ENCODE data around the gene CTAG1B.
"Not testable (repeated sequence)": the region's sequence is repeated elsewhere in the genome, so short reads cannot be mapped to it uniquely, and the experiment has no call there.

CTAG1B gene

GRCh38 chrX:154619182-154619581 lies at the start of gene CTAG1B:
CTAG1B (minus strand) TSS chrX:154619282; CDS start chrX:154619218, 64 bp downstream.
- not testable (repeated sequence) for H3K4me1 Mint-ChIP-seq (ENCODE audit: low read depth); H3K9me3 Mint-ChIP-seq; H3K36me3 Mint-ChIP-seq (ENCODE audit: low read depth); H3K27ac Mint-ChIP-seq; H3K27me3 Mint-ChIP-seq; DNase-seq; H3K4me3 Mint-ChIP-seq

- no peaks in the 10 kb centered on the region for H3K4me1 Mint-ChIP-seq (ENCODE audit: low read depth)
- no peak for DNase-seq
- H3K9me3 Mint-ChIP-seq: no peaks in the 10 kb centered on the region
- H3K27me3 Mint-ChIP-seq: peaks cover 4% of the 10 kb centered on the region
- H3K4me3 Mint-ChIP-seq: no peak overlapping the region
- no peaks in the 10 kb centered on the region for H3K36me3 Mint-ChIP-seq (ENCODE audit: low read depth)
- no peak overlapping the region for H3K27ac Mint-ChIP-seq
Observed at GRCh38 chrX:154661899-154662298, 42.8 kb upstream of the CTAG1B start.

- H3K27me3 Mint-ChIP-seq: peaks cover 4% of the 10 kb centered on the region
- no peaks in the 10 kb centered on the region for H3K4me1 Mint-ChIP-seq (ENCODE audit: low read depth)
- H3K36me3 Mint-ChIP-seq (ENCODE audit: low read depth): no peaks in the 10 kb centered on the region
- DNase-seq: no peak
- H3K27ac Mint-ChIP-seq: no peak overlapping the region
- no peaks in the 10 kb centered on the region for H3K9me3 Mint-ChIP-seq
- no peak overlapping the region for H3K4me3 Mint-ChIP-seq
Observed at GRCh38 chrX:154661170-154661569, 42.1 kb upstream of the CTAG1B start.

- Mint-ChIP-seq H3K36me3 (ENCODE audit: low read depth) (no peaks in the 10 kb centered on the region), H3K27ac (no peak overlapping the region), H3K4me1 (ENCODE audit: low read depth) (no peaks in the 10 kb centered on the region), H3K9me3 (no peaks in the 10 kb centered on the region), H3K4me3 (no peak overlapping the region), H3K27me3 (peaks cover under 1% of the 10 kb centered on the region)
- no peak for DNase-seq
Observed at GRCh38 chrX:154660541-154660940, 41.5 kb upstream of the CTAG1B start.

- Mint-ChIP-seq H3K36me3 (ENCODE audit: low read depth) (no peaks in the 10 kb centered on the region), H3K27me3 (no peaks in the 10 kb centered on the region), H3K4me3 (no peak overlapping the region), H3K4me1 (ENCODE audit: low read depth) (no peaks in the 10 kb centered on the region), H3K9me3 (no peaks in the 10 kb centered on the region), H3K27ac (no peak overlapping the region)
- DNase-seq: no peak
Observed at GRCh38 chrX:154658957-154659356, 39.9 kb upstream of the CTAG1B start.

GRCh38 chrX:154658187-154658586 lies 39.1 kb upstream of the CTAG1B start:
- Mint-ChIP-seq H3K27ac (no peak overlapping the region), H3K4me1 (ENCODE audit: low read depth) (no peaks in the 10 kb centered on the region), H3K9me3 (no peaks in the 10 kb centered on the region), H3K27me3 (no peaks in the 10 kb centered on the region), H3K36me3 (ENCODE audit: low read depth) (no peaks in the 10 kb centered on the region), H3K4me3 (no peak overlapping the region)
- DNase-seq: no peak

GRCh38 chrX:154657226-154657805 lies 38.2 kb upstream of the CTAG1B start:
- no peaks in the 10 kb centered on the region for H3K36me3 Mint-ChIP-seq (ENCODE audit: low read depth)
- no peaks in the 10 kb centered on the region for H3K9me3 Mint-ChIP-seq
- H3K27ac Mint-ChIP-seq: no peak overlapping the region
- no peak overlapping the region for H3K4me3 Mint-ChIP-seq
- no peaks in the 10 kb centered on the region for H3K4me1 Mint-ChIP-seq (ENCODE audit: low read depth)
- H3K27me3 Mint-ChIP-seq: no peaks in the 10 kb centered on the region
- DNase-seq: no peak

- Mint-ChIP-seq H3K36me3 (ENCODE audit: low read depth) (no peaks in the 10 kb centered on the region), H3K4me3 (no peak overlapping the region), H3K27me3 (no peaks in the 10 kb centered on the region), H3K27ac (no peak overlapping the region), H3K4me1 (ENCODE audit: low read depth) (no peaks in the 10 kb centered on the region), H3K9me3 (no peaks in the 10 kb centered on the region)
- DNase-seq: no peak
Observed at GRCh38 chrX:154655786-154656185, 36.7 kb upstream of the CTAG1B start.

GRCh38 chrX:154655346-154655745 lies 36.3 kb upstream of the CTAG1B start:
- no peak for DNase-seq
- Mint-ChIP-seq H3K4me3 (no peak overlapping the region), H3K27me3 (no peaks in the 10 kb centered on the region)

GRCh38 chrX:154654925-154655324 lies 35.8 kb upstream of the CTAG1B start:
- Mint-ChIP-seq H3K27ac (no peak overlapping the region), H3K9me3 (no peaks in the 10 kb centered on the region), H3K36me3 (ENCODE audit: low read depth) (no peaks in the 10 kb centered on the region), H3K4me3 (no peak overlapping the region), H3K4me1 (ENCODE audit: low read depth) (no peaks in the 10 kb centered on the region), H3K27me3 (no peaks in the 10 kb centered on the region)
- DNase-seq: no peak

More at GRCh38 chrX:154655346-154655745, 36.3 kb upstream of the CTAG1B start:
- H3K9me3 Mint-ChIP-seq: no peaks in the 10 kb centered on the region
- no peaks in the 10 kb centered on the region for H3K4me1 Mint-ChIP-seq (ENCODE audit: low read depth)
- H3K36me3 Mint-ChIP-seq (ENCODE audit: low read depth): no peaks in the 10 kb centered on the region
- no peak overlapping the region for H3K27ac Mint-ChIP-seq

- no peaks in the 10 kb centered on the region for H3K36me3 Mint-ChIP-seq (ENCODE audit: low read depth)
- H3K9me3 Mint-ChIP-seq: no peaks in the 10 kb centered on the region
Observed at GRCh38 chrX:154654372-154654771, 35.3 kb upstream of the CTAG1B start.

GRCh38 chrX:154653413-154653812 lies 34.3 kb upstream of the CTAG1B start, which contains the start of gene CTAG2:
CTAG2 (minus strand) TSS chrX:154653579; CDS start chrX:154653515, 64 bp downstream.
- H3K36me3 Mint-ChIP-seq (ENCODE audit: low read depth); H3K9me3 Mint-ChIP-seq; H3K27ac Mint-ChIP-seq; H3K4me3 Mint-ChIP-seq; H3K4me1 Mint-ChIP-seq (ENCODE audit: low read depth); DNase-seq; H3K27me3 Mint-ChIP-seq: not testable (repeated sequence)

More at GRCh38 chrX:154654372-154654771, 35.3 kb upstream of the CTAG1B start:
- H3K4me3 Mint-ChIP-seq: no peak overlapping the region
- no peak overlapping the region for H3K27ac Mint-ChIP-seq
- H3K4me1 Mint-ChIP-seq (ENCODE audit: low read depth): no peaks in the 10 kb centered on the region
- H3K27me3 Mint-ChIP-seq: no peaks in the 10 kb centered on the region
- no peak for DNase-seq

- Mint-ChIP-seq H3K27ac (no peak overlapping the region), H3K27me3 (no peaks in the 10 kb centered on the region), H3K4me1 (ENCODE audit: low read depth) (no peaks in the 10 kb centered on the region)
Observed at GRCh38 chrX:154653048-154653401, 33.9 kb upstream of the CTAG1B start.

GRCh38 chrX:154652311-154653047 lies 33.4 kb upstream of the CTAG1B start:
- H3K27me3 Mint-ChIP-seq: no peaks in the 10 kb centered on the region
- H3K9me3 Mint-ChIP-seq: no peaks in the 10 kb centered on the region
- no peaks in the 10 kb centered on the region for H3K4me1 Mint-ChIP-seq (ENCODE audit: low read depth)
- H3K27ac Mint-ChIP-seq: no peak overlapping the region
- H3K36me3 Mint-ChIP-seq (ENCODE audit: low read depth): no peaks in the 10 kb centered on the region
- no peak for DNase-seq
- H3K4me3 Mint-ChIP-seq: no peak overlapping the region

More at GRCh38 chrX:154653048-154653401, 33.9 kb upstream of the CTAG1B start:
- no peak for DNase-seq
- Mint-ChIP-seq H3K36me3 (ENCODE audit: low read depth) (no peaks in the 10 kb centered on the region), H3K4me3 (no peak overlapping the region), H3K9me3 (no peaks in the 10 kb centered on the region)

- H3K4me3 Mint-ChIP-seq: no peak overlapping the region
- H3K36me3 Mint-ChIP-seq (ENCODE audit: low read depth): no peaks in the 10 kb centered on the region
- H3K4me1 Mint-ChIP-seq (ENCODE audit: low read depth): no peaks in the 10 kb centered on the region
- no peaks in the 10 kb centered on the region for H3K9me3 Mint-ChIP-seq
- H3K27me3 Mint-ChIP-seq: no peaks in the 10 kb centered on the region
- DNase-seq: no peak
- H3K27ac Mint-ChIP-seq: no peak overlapping the region
Observed at GRCh38 chrX:154650221-154650510, 31.1 kb upstream of the CTAG1B start.

All from activated T-cell treated with anti-CD3 and anti-CD28 coated beads, Interleukin-2, amount 50 U/mL, for 24 hours (primary cell).